Activated CD4-positive, alpha-beta T cell treated with anti-CD3 and anti-CD28 coated beads for 48 hours (primary cell): ENCODE results near the gene TRMT10A.

Experiments
- DNase-seq: peaks from one replicate; pipeline ENCODE4 v3.0.0-alpha.2; 2020

TRMT10A gene

DNA sequence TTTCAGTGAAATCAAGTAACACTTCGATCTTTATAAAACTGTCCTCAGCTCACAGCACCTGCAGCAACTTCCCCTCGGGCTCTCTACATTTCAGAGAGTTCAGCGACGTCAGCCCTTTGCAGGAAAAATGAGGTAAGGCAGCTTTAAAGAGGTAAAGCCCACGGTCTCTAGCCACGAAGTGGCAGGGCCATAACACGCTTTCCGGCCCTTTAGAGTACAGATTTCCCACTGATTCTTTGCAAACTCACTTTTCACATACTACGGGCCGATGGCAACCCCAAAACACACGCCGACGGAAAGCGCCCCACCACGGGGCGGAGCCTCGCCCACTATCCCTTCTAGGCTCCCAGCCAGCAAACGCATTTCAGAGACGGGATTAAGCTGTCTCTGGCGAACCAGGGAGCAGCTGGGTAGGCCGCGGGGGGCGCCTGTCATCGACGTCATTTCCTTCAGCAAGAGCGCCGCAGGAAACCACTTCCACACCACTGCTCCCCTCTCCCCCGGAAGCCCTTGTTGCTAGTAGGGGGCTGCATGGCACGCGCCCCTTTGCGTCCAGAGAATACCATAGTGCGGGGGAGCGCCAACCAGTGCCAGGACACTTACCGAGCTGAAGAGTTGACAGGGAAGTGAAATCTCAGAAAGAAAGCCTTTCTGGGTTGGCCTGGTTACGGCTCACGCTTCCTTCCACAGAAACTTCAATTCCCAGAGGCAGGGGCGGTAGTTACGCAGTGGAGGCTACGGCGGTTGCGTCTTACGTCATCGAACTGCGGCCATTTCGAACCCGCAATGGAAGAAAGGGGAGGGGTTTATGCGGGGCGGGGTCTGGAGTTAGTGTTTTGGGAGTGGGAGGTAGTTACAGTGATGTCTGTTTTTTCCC lies at the start of gene TRMT10A:
TSS of gene TRMT10A (minus strand) at position 730 of the 877 bp plus-strand sequence. CDS start 4,701 bp downstream, outside the sequence.
- peak; percentile 97 for DNase-seq

DNA sequence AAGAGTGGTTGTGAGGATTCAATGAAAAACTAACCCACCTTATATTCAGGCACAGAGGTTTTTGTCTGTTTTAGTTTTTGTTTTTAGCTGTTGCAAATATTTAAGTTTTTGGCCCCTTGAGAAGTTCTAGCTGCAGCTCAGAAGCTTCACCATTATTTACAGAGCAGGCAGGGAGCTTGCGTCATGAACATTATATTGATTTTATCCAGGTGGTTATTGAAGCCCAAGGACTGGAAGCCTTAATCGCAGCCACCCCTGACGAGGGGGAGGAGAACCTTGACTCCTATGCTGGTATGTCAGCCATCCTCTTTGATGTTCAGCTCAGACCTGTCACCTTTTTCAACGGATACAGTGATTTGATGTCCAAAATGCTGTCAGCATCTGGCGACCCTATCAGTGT lies 48.9 kb upstream of the TRMT10A start:
- no peak for DNase-seq

DNA sequence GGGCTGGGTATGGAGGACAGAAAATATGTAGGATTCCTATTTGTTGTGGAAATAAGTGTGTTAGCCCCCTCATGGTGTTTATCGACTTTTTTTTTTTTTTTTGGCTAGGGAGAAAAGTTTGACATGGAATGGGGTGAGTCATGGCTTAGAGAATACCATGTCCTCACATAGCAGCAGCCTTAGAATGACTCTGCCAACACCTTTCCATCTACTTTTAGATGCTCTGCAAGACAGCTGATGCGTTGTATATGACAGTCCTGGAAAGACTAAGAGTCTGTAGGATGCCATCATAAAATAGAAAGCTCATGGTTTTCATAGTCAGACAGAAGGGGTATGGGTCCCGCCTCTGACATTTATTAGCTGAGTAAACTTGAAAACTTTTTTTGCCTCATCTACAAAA lies 48.4 kb upstream of the TRMT10A start:
- no peak for DNase-seq

- DNase-seq: no peak
Observed at GRCh38 chr4:99610605-99611175, 46.9 kb upstream of the TRMT10A start.

DNA sequence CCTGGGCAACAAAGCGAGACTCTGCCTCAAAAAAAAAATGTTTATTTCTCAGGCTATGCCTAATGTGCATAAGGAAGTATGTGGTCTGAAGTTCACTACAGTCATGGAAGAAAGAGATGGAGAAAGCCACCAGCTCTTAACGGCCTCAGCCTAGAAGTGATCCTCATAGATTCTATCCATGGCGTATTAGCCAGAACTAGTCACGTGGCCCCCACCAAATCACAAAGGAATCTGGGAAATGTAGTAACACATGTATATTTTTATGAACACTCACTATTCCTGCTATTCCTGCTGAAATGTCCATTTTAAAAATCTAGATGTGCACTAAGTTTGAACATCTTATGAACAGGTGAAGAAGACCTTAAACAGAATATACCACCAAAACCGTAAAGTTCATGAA lies 44.6 kb upstream of the TRMT10A start:
- DNase-seq: no peak

GRCh38 chr4:99606716-99607115 lies 42.9 kb upstream of the TRMT10A start:
- DNase-seq: no peak

- DNase-seq: no peak
Observed at GRCh38 chr4:99594818-99595217, 31.0 kb upstream of the TRMT10A start.

DNA sequence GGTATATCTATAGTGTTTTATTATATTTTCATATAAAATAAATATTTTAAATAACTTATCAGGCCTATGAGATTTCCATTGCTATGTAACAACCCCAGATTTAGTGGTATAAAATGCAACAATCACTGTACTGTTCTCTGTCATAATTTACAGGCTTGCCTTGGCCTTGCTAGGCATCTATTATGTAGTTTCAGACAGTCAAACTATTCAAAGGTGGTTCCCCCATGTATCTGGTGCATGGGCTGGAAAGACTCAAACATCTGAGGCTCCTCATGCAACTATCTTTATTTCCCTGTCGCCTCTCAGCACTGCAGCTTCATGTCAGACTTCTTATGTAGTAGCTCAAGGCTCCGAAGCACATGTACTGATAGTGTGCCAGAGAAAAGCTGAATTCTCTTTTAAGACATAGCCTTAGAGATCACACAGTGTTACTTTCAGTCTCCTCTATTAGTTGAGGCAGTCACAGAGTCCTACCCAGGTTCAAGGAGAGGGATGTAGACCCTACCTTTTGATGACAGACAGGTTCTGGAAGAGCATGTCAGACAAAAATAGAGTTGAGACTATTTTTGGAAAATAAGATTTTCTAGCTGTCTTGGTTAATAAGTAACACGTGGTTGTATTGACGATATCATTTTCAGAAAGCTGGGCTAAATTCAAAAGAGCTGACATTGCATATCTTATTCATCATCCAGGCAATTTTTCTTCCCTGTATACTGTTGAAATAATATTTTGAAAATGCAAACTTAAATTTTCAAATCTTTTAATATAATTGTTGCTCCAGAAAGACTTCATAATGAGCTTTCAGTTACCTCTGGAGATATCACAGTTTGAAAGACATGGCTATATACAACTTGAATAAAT lies 30.2 kb upstream of the TRMT10A start:
- DNase-seq: no peak

DNA sequence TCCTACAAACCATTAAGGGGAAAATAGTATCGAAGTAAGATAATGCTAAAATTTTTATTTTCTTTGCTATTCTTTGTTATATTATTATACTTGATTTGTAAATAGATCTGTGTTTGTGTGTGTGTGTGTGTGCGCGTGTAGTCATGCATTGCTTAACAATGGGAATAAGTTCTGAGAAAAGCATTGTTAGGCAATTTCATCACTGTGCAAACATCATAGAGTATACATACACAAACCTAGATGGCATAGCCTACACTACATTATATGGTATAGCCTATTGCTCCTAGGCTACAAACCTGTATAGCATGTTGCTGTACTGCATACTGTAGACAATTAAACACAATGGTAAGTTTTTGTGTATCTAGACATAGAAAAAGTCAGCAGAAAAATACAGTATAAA lies 27.9 kb upstream of the TRMT10A start:
- no peak for DNase-seq

- DNase-seq: no peak
Observed at GRCh38 chr4:99587803-99588202, 24.0 kb upstream of the TRMT10A start.

DNA sequence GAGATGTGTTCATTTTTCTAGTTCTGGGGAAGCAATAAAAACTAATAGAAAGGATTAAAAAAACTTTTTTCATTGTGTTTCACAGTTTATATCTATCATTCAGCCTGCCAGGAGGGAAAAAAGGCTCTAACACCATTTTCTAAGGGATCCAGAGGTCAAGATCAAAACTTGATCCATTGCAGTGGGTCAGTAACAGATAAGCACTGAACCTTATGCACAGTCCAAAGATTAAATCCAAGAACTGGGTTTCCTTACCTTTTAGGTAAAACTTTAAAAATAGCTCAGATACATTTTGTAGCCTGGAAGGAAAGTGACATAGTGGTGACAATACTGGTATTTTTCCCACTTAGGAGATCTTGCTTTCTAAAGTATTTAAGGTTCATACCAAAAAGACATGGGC lies 23.5 kb upstream of the TRMT10A start:
- no peak for DNase-seq

GRCh38 chr4:99586797-99587196 lies 23.0 kb upstream of the TRMT10A start:
- DNase-seq: no peak

GRCh38 chr4:99586322-99586721 lies 22.5 kb upstream of the TRMT10A start:
- no peak for DNase-seq

GRCh38 chr4:99585516-99585915 lies 21.7 kb upstream of the TRMT10A start:
- no peak for DNase-seq

DNA sequence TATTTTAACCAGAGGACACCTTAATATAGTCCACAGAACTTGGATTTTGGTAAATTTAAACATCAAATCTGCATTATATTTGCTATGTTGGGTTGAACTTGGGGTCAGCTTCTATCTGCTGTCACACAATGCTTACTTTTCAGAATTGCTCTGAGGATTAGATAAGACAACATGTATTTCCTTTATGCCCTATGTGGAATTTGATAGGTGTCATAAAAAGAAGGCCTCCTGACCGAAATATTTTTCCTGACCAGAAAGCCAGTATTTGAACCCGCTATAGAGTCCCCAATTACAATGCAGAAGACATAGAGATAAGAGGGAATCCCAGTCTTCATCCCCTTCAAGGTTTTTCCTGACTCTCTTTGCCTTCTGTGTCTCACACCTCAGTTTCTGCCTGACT lies 14.9 kb upstream of the TRMT10A start:
- no peak for DNase-seq

GRCh38 chr4:99574530-99575324 lies 10.9 kb upstream of the TRMT10A start, which contains the start of gene MTTP:
MTTP (plus strand) TSS chr4:99574824; CDS start chr4:99574910, 86 bp downstream.
- no peak for DNase-seq

DNA sequence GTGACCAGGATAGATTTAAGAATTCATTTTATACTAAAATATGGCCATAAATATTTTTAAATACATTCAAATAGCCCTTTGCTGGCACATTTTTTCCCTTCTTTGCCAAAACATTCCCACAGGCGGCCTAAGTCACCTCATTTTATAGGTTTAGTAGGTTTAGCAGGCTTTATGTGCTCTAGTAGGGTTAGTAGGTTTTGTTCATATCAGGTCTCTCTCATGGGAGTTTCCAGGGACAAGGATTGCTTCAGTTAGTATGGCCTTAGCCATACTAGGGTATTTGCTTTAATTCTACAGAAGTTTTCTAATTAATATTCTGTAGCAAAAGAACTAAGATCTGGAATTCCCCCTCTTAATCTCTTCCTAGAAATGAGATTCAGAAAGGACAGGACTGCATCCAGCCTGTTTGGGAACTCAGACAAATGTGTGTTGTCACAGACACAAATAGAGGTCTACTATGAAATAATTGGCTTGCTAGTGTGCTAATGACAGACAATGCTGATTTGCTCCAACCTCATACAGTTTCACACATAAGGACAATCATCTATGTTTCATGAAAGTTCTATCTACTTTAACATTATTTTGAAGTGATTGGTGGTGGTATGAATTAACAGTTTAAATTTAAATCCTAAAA lies 10.0 kb upstream of the TRMT10A start:
- DNase-seq: no peak

DNA sequence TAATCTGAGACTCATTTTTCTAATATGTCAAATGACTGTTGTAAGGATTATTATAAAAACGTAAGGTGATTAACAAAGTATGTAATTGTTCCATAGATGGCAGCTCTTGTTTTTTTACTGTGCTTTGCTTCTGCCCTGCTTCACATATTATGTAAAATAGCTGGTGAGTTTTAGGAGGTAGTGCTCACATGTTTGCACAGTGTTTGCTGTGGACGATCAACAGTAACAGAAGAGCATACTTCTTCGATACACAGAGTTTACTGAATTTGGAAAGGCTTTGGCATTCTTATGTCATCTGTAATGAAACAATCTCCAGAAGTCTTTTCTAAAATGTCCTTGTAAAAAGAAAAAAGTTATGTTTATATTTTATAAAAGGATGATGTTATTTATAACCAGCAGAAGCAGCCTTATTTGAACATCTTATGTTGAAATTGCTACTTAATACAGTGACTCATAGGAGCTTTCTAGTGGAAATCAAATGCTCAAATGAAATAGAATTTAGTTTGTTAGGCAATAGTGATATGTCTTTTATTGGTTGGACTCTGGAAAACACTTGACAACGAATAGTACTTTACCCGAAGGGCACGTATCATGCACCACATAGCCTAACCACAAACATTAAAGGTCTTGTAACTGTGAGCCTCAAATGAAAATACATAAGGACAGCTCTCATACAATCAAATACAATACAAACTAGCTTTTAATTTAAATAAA lies 8.8 kb upstream of the TRMT10A start:
- DNase-seq: no peak

GRCh38 chr4:99571883-99572282 lies 8.0 kb upstream of the TRMT10A start:
- DNase-seq: no peak

DNA sequence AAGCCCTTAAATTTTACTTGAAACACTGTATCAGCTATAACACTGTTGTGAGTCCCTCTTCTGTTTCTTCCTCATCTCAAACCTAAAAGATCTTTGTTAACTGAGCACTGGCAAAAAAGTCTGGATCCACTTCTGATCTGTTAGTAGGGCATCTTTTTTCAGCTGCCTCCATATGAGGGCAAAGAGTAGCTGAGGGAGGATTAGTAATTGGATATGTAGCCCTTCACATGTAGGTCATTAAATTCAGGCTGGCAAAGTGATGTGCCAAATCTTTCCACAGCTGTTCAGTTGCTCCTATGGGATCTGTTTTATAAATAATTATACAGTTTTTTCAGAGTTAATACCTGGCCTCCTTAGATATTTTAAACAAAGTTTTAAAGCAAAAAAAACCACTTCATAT lies 1.1 kb upstream of the TRMT10A start:
- no peak for DNase-seq

GRCh38 chr4:99552872-99553271 lies 11.0 kb downstream of the TRMT10A start:
- no peak for DNase-seq
